Smooth muscle cell (in vitro differentiated cells): Measurements from ENCODE around the gene FOXO6. TPM values are rescaled to one million over a fixed set of nuclear protein-coding genes. Genes with fewer than 3 reads are reported as not detected.

Experiments
- DNase-seq: peaks from one replicate; lab custom pipeline; 2025; ENCODE audit not compliant: unreplicated experiment; lab: John Stamatoyannopoulos, UW
- H2AFZ ChIP-seq: fragments of 200-600 bp; sonication (generic); 2 replicates; pipeline ENCODE4 v1.6.0; 2016; ENCODE audit warnings: antibody characterized with exemption, low read depth, mild to moderate bottlenecking
- H3F3A ChIP-seq: fragments of 200-600 bp; sonication (generic); 2 replicates; pipeline ENCODE4 v1.6.0; 2017; ENCODE audit warnings: antibody characterized with exemption, low read depth
- H3K27ac ChIP-seq: fragments of 200-600 bp; sonication (generic); 2 replicates; pipeline ENCODE4 v1.5.1; 2016; ENCODE audit warnings: low read depth, mild to moderate bottlenecking
- H3K27me3 ChIP-seq: fragments of 200-600 bp; sonication (generic); 2 replicates; pipeline ENCODE4 v1.6.1; 2016; ENCODE audit warnings: low read depth, mild to moderate bottlenecking
- H3K36me3 ChIP-seq: fragments of 200-600 bp; sonication (generic); 2 replicates; pipeline ENCODE4 v1.5.1; 2016; ENCODE audit warnings: low read depth
- H3K4me1 ChIP-seq: fragments of 200-600 bp; sonication (generic); 2 replicates; pipeline ENCODE4 v1.5.1; 2016; ENCODE audit warnings: low read depth
- H3K4me2 ChIP-seq: fragments of 200-600 bp; sonication (generic); 2 replicates; pipeline ENCODE4 v1.6.0; 2016; ENCODE audit warnings: mild to moderate bottlenecking
- H3K4me3 ChIP-seq: fragments of 200-600 bp; sonication (generic); 2 replicates; pipeline ENCODE4 v1.5.1; 2016; ENCODE audit warnings: mild to moderate bottlenecking
- H3K79me2 ChIP-seq: fragments of 200-600 bp; sonication (generic); 2 replicates; pipeline ENCODE4 v1.6.0; 2016; ENCODE audit warnings: low read depth, mild to moderate bottlenecking
- H3K9ac ChIP-seq: fragments of 200-600 bp; sonication (generic); 2 replicates; pipeline ENCODE4 v1.6.0; 2016; ENCODE audit warnings: low read depth
- H3K9me3 ChIP-seq: fragments of 200-600 bp; sonication (generic); replicated peaks from 2 replicates; pipeline ENCODE4 v1.5.1; 2016; ENCODE audit warnings: low read depth
- H4K20me1 ChIP-seq: fragments of 200-600 bp; sonication (generic); 2 replicates; pipeline ENCODE4 v1.6.0; 2016; ENCODE audit warnings: low read depth
- CTCF ChIP-seq: fragments of 200-600 bp; sonication (generic); IDR thresholded peaks from 2 replicates; pipeline ENCODE4 v1.5.1; 2017; ENCODE audit warnings: borderline replicate concordance, mild to moderate bottlenecking, antibody characterized with exemption; ENCODE audit not compliant: insufficient read depth, poor library complexity, severe bottlenecking
- WGBS: methylation state at CpG from one replicate; pipeline ENCODE4 v1.1.7; 2016; ENCODE audit warnings: low lambda C conversion rate; 5-methylcytosine and 5-hydroxymethylcytosine counted together
- polyA plus RNA-seq: library from polyadenylated mRNA; unstranded; fragments of >200 nt; fragmentation: Nextera tagmentation; extraction: Ambion mirVana; gene quantifications from 2 replicates; pipeline ENCODE4 v1.2.1, GENCODE V29; 2016
- total RNA-seq: library from RNA; depleted of rRNA; stranded (reverse); fragments of >200 nt; gene quantifications from 2 replicates; pipeline ENCODE4 v1.2.3, GENCODE V29; 2014

The FOXO6 gene
- total and polyA plus RNA-seq, 2 experiments from 2014 or later: 0.85 to 1.7 TPM

- H3K27me3 ChIP-seq: peaks cover 17% of the 10 kb centered on the region
- H4K20me1 ChIP-seq: no peaks in the 10 kb centered on the region
- no peak overlapping the region for H3K27ac ChIP-seq
- no peak overlapping the region for H3K9ac ChIP-seq
- 65% methylated on average over 6 of the region's 6 CpGs for WGBS
- no peak overlapping the region for H3K4me3 ChIP-seq
- no peaks in the 10 kb centered on the region for H3K79me2 ChIP-seq
- H2AFZ ChIP-seq: no peak overlapping the region
- H3K4me2 ChIP-seq: no peak overlapping the region
- no peaks in the 10 kb centered on the region for H3K36me3 ChIP-seq
- DNase-seq: no peak
- no peaks in the 10 kb centered on the region for H3K4me1 ChIP-seq
- no peaks in the 10 kb centered on the region for H3F3A ChIP-seq
- TF ChIP-seq CTCF: no peak
- no peaks in the 10 kb centered on the region for H3K9me3 ChIP-seq
Measured at GRCh38 chr1:41408691-41409090, 47.5 kb downstream of the FOXO6 start.

GRCh38 chr1:41409825-41410224 is 48.6 kb downstream of the FOXO6 start:
- H3K27ac ChIP-seq: no peak overlapping the region
- H3K9ac ChIP-seq: no peak overlapping the region
- DNase-seq: no peak
- H2AFZ ChIP-seq: no peak overlapping the region
- H3K4me1 ChIP-seq: no peaks in the 10 kb centered on the region
- H3K27me3 ChIP-seq: peaks cover 17% of the 10 kb centered on the region
- no peaks in the 10 kb centered on the region for H4K20me1 ChIP-seq
- H3K79me2 ChIP-seq: no peaks in the 10 kb centered on the region
- no peak overlapping the region for H3K4me3 ChIP-seq
- H3F3A ChIP-seq: no peaks in the 10 kb centered on the region
- WGBS: 88% methylated on average over 7 of the region's 7 CpGs
- no peaks in the 10 kb centered on the region for H3K36me3 ChIP-seq
- no peak overlapping the region for H3K4me2 ChIP-seq
- TF ChIP-seq CTCF: no peak
- no peaks in the 10 kb centered on the region for H3K9me3 ChIP-seq

- no peak overlapping the region for H3K27ac ChIP-seq
- H4K20me1 ChIP-seq: no peaks in the 10 kb centered on the region
- TF ChIP-seq CTCF: no peak
- H3K36me3 ChIP-seq: no peaks in the 10 kb centered on the region
- no peaks in the 10 kb centered on the region for H3F3A ChIP-seq
- DNase-seq: no peak
- H2AFZ ChIP-seq: no peak overlapping the region
- H3K79me2 ChIP-seq: no peaks in the 10 kb centered on the region
- no peak overlapping the region for H3K4me3 ChIP-seq
- H3K9ac ChIP-seq: no peak overlapping the region
- no peaks in the 10 kb centered on the region for H3K4me1 ChIP-seq
- WGBS: 95% methylated on average over 3 of the region's 3 CpGs
- peaks cover 17% of the 10 kb centered on the region for H3K27me3 ChIP-seq
- H3K4me2 ChIP-seq: no peak overlapping the region
- H3K9me3 ChIP-seq: no peaks in the 10 kb centered on the region
Measured at GRCh38 chr1:41410462-41410861, 49.2 kb downstream of the FOXO6 start.

- DNase-seq: no peak
- Histone ChIP-seq H3K4me3 (no peak overlapping the region), H2AFZ (no peak overlapping the region), H3K9me3 (no peaks in the 10 kb centered on the region), H3K4me1 (no peaks in the 10 kb centered on the region), H4K20me1 (no peaks in the 10 kb centered on the region), H3K79me2 (no peaks in the 10 kb centered on the region), H3K27me3 (peaks cover 17% of the 10 kb centered on the region), H3K4me2 (no peak overlapping the region), H3F3A (no peaks in the 10 kb centered on the region), H3K27ac (no peak overlapping the region), H3K9ac (no peak overlapping the region), H3K36me3 (no peaks in the 10 kb centered on the region)
- TF ChIP-seq CTCF: no peak
- 92% methylated on average over 3 of the region's 3 CpGs for WGBS
Measured at GRCh38 chr1:41411229-41411628, 50.0 kb downstream of the FOXO6 start.
